ENCODE results near the gene PLCG1. TPM values are rescaled to one million over a fixed set of nuclear protein-coding genes. Genes with fewer than 3 reads are reported as not detected.

PLCG1 gene
- total RNA-seq, 1 experiment from 2014 or later = 68.8 TPM

DNA sequence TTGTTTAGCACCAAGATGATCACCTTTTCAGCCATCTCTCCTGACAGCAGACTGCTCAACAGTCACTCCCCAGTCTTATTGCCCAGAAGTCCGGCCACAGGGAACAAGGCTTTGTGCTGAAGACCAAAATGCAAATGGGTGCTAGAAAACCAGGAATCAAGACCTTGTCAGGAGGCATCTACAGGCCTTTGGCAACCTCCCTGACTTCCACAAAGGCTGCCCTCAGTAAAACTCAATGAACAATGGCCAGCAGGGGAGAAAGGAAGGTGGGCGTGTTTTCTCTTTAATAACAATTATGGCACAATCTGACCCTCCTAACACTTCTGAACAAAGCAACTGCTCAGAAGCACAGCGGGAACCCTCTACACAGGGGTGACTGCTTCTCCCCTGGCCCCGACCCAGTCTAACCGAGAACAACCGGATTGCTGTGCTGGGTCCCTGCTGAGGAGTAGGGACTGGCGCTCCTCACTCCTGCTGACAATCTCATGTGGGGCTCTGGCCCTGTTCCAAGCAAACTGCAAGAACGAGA, 41.6 kb downstream of the PLCG1 start:
- Histone ChIP-seq H2AFZ (ENCODE audit: low read length) (no peak overlapping the region), H3K4me1 (ENCODE audit: insufficient read depth, low read length) (peaks cover 28% of the 10 kb centered on the region), H3K27me3 (ENCODE audit: low read length) (no peaks in the 10 kb centered on the region), H3K36me3 (ENCODE audit: low read depth, low read length) (peaks cover 18% of the 10 kb centered on the region), H3K4me2 (ENCODE audit: low read length) (no peak overlapping the region), H3K4me3 (ENCODE audit: low read length) (no peak overlapping the region), H3K9me3 (ENCODE audit: low read length) (no peaks in the 10 kb centered on the region), H3K9ac (ENCODE audit: low read length) (no peak overlapping the region), H3K9me2 (replicated peaks; ENCODE audit: low read length) (no peaks in the 10 kb centered on the region), H3K27ac (ENCODE audit: low read length) (no peak overlapping the region), H3K79me2 (ENCODE audit: low read length) (no peaks in the 10 kb centered on the region), H4K20me1 (ENCODE audit: low read length) (no peaks in the 10 kb centered on the region), H3F3A (ENCODE audit: low read length, unreplicated experiment) (no peaks in the 10 kb centered on the region)
- CTCF ChIA-PET = interaction anchor here (0.6 kb wide), 1 partner anchor 53 kb away, joined by 3 read pairs; no protein-coding TSS in a partner anchor
- DNase-seq (no peak), ATAC-seq (no peak)
- no TSS peak for BruUV-seq (replicated peaks)
- TF ChIP-seq EZH2 (IDR thresholded peaks at IDR 0.05; ENCODE audit: low read length, unreplicated experiment) (no peak), EZH2phosphoT487 (IDR thresholded peaks at IDR 0.05; ENCODE audit: borderline replicate concordance, low read length) (no peak)
- TF ChIP-seq, protein P1, sequence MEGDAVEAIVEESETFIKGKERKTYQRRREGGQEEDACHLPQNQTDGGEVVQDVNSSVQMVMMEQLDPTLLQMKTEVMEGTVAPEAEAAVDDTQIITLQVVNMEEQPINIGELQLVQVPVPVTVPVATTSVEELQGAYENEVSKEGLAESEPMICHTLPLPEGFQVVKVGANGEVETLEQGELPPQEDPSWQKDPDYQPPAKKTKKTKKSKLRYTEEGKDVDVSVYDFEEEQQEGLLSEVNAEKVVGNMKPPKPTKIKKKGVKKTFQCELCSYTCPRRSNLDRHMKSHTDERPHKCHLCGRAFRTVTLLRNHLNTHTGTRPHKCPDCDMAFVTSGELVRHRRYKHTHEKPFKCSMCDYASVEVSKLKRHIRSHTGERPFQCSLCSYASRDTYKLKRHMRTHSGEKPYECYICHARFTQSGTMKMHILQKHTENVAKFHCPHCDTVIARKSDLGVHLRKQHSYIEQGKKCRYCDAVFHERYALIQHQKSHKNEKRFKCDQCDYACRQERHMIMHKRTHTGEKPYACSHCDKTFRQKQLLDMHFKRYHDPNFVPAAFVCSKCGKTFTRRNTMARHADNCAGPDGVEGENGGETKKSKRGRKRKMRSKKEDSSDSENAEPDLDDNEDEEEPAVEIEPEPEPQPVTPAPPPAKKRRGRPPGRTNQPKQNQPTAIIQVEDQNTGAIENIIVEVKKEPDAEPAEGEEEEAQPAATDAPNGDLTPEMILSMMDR (conservative IDR thresholded peaks at IDR 0.05; ENCODE audit: low read depth, low read length) = no peak
- POLR2A ChIA-PET (ENCODE audit: unreplicated experiment) = no interaction called here
- intact Hi-C loops (cut with micrococcal nuclease) = no loop called here

DNA sequence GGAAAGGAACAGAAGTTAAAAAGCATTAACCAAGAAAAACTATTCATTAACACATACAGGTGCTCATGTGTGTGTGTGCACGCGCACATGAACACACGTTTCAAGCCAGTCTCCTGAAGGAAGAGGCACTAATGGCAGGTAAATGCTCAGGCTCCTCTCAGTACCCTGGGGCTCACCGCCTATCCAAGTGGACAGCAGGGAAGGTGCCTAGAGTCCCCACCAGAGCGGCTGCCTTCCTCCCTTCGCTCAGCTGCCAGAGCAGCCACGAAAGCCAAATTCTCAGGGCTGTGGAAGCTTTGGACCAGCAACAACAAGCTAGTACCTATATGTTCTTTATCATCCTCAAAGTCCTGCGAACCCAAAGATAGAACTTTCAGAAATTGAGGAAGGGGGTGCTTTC, 42.6 kb downstream of the PLCG1 start:
- H3K9me3 ChIP-seq (ENCODE audit: low read length) = no peaks in the 10 kb centered on the region
- BruUV-seq (replicated peaks) = no TSS peak
- H3K4me1 ChIP-seq (ENCODE audit: insufficient read depth, low read length) = peaks cover 28% of the 10 kb centered on the region
- no peaks in the 10 kb centered on the region for H3F3A ChIP-seq (ENCODE audit: low read length, unreplicated experiment)
- H3K4me3 ChIP-seq (ENCODE audit: low read length) = no peak overlapping the region
- no peak for TF ChIP-seq EZH2 (IDR thresholded peaks at IDR 0.05; ENCODE audit: low read length, unreplicated experiment)
- TF ChIP-seq EZH2phosphoT487 (IDR thresholded peaks at IDR 0.05; ENCODE audit: borderline replicate concordance, low read length) = no peak
- TF ChIP-seq, protein P1 (conservative IDR thresholded peaks at IDR 0.05; ENCODE audit: low read depth, low read length) = no peak
- ChIA-PET POLR2A (ENCODE audit: unreplicated experiment) (no interaction called here), CTCF (no interaction called here)
- no peak overlapping the region for H3K9ac ChIP-seq (ENCODE audit: low read length)
- no peak overlapping the region for H2AFZ ChIP-seq (ENCODE audit: low read length)
- peaks cover 12% of the 10 kb centered on the region; the same call in 1 of the 2 replicates for H3K36me3 ChIP-seq (ENCODE audit: low read depth, low read length)
- no peaks in the 10 kb centered on the region for H3K27me3 ChIP-seq (ENCODE audit: low read length)
- DNase-seq (no peak), ATAC-seq (no peak)
- H3K79me2 ChIP-seq (ENCODE audit: low read length) = no peaks in the 10 kb centered on the region
- H3K27ac ChIP-seq (ENCODE audit: low read length) = no peak overlapping the region
- H3K4me2 ChIP-seq (ENCODE audit: low read length) = no peak overlapping the region
- intact Hi-C loops (cut with micrococcal nuclease) = no loop called here
- H3K9me2 ChIP-seq (replicated peaks; ENCODE audit: low read length) = no peaks in the 10 kb centered on the region
- no peaks in the 10 kb centered on the region for H4K20me1 ChIP-seq (ENCODE audit: low read length)

DNA sequence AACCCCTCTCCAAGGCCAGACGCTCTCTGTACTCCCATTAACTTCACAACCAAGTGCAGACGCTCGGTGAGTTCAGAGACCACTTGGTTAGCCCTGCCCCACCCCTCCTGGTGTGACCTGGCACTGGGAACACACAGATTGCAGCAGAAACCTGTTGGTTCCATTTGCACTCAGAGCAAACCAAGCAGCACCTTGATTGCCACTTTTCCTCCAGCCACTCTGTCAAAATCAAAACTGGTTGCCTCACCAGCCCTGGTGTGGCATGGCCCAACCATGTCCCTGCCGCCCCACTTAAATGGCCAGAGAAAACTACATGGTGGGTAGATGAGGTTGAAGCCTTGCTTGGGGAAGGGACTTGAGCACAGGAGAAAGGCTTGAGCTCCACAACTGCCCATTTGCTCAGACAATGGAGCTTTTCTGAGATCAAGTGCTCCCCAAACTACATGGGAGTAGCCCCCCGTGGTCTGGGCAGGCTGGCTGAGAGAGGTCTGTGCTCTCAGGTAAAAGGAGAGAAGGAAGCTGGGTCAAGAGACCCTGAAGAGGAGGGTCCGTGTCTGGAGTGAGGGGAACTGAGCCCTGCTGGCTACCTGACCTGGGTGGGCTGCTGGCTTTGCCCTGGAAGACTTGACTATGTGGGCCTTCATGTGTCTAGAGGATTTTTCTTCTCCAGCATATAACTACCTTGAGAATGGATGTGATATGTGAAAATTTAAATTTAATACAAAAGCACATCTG, 43.4 kb downstream of the PLCG1 start:
- peaks cover 12% of the 10 kb centered on the region; the same call in 1 of the 2 replicates for H3K36me3 ChIP-seq (ENCODE audit: low read depth, low read length)
- H3K9ac ChIP-seq (ENCODE audit: low read length) = no peak overlapping the region
- no peak overlapping the region for H2AFZ ChIP-seq (ENCODE audit: low read length)
- H3K4me1 ChIP-seq (ENCODE audit: insufficient read depth, low read length) = peaks cover 28% of the 10 kb centered on the region
- no peaks in the 10 kb centered on the region for H3K9me2 ChIP-seq (replicated peaks; ENCODE audit: low read length)
- CTCF ChIA-PET = no interaction called here
- ATAC-seq = no peak
- no peaks in the 10 kb centered on the region for H3K27me3 ChIP-seq (ENCODE audit: low read length)
- no peaks in the 10 kb centered on the region for H3K9me3 ChIP-seq (ENCODE audit: low read length)
- intact Hi-C loops (cut with micrococcal nuclease) = no loop called here
- no peak overlapping the region for H3K27ac ChIP-seq (ENCODE audit: low read length)
- no peak overlapping the region for H3K4me3 ChIP-seq (ENCODE audit: low read length)
- no peak for DNase-seq
- H4K20me1 ChIP-seq (ENCODE audit: low read length) = no peaks in the 10 kb centered on the region
- no TSS peak for BruUV-seq (replicated peaks)
- H3K79me2 ChIP-seq (ENCODE audit: low read length) = no peaks in the 10 kb centered on the region
- TF ChIP-seq, protein P1 (conservative IDR thresholded peaks at IDR 0.05; ENCODE audit: low read depth, low read length) = no peak
- TF ChIP-seq EZH2phosphoT487 (IDR thresholded peaks at IDR 0.05; ENCODE audit: borderline replicate concordance, low read length) = no peak
- no peak for TF ChIP-seq EZH2 (IDR thresholded peaks at IDR 0.05; ENCODE audit: low read length, unreplicated experiment)
- H3K4me2 ChIP-seq (ENCODE audit: low read length) = no peak overlapping the region
- H3F3A ChIP-seq (ENCODE audit: low read length, unreplicated experiment) = no peaks in the 10 kb centered on the region
- POLR2A ChIA-PET (ENCODE audit: unreplicated experiment) = no interaction called here

Data from PC-3 (cell line).